ENCODE results near the gene KASH5.

Gene KASH5

DNA sequence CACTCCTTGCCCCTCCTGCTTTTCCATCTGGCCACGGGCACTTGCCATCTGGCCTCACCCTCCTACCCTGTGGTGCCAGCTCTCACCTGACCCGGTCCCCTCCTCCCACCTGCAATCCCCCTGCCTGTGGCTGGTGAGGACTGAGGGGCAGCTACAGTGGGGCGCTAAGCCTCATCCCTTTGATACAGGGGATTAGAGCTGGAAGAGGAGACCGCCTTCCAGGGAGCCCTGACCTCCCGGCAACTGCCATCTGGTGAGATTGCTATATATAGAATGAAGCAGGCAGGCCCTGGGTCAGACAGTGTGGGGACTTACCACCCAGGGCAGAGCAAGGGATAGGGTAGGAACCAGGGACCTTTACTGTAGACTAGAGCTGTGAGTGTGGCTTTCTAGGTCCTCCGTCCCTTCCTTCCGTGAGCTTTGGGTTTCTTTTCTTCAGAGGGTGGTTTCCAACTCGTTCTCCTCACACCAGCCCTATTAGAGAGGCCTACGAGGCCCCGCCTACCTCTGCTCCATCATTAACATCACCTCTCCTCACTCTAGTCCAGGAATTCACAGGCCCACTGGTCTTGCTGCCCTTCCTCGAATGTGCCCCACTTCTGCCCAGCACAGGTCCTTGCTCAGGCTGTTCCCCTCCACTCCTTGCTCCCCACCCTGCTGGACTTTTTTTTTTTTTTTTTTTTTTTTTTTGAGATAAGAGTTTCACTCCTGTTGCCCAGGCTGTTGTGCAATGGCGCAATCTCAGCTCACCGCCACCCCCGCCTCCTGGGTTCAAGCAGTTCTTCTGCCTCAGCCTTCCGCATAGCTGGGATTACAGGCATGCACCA, 7.7 kb downstream of the KASH5 start:
- no peak for DNase-seq (ENCODE audit: low read depth in 2 of 2)

DNA sequence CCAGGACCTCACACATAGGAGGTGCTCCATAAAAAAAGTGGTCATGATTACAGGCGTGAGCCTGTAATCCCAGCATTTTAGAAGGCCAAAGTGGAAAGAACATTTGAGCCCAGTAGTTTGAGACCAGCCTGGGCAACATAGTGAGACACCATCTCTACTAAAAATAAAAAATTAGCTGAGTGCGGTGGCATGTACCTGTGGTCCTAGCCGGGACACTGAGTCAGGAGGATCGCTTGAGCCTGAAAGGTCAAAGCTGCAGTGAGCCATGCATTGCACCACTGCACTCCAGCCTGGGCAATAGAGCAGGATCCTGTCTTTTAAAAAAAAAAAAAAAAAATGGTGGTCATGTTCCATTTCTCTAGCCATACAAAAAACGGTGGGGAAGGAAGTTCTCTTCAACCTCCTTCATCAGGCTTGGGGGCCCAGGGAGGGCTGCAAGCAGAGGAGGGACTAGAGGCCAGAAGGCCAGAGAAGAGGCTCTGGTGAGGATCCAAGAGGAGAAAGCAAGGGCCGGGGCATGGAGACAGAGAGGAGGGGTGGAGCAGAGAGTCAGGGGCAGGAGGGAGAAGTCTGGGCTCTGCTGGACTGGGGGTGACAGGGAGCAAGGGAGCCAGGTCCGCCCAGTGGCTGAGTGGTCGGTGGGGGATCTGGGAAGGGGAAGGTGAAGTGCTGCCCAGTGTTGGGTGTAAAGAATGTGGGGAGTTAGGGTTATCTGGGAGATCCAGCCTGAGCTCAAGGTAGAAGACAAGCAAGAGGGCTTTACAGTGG, 8.9 kb downstream of the KASH5 start:
- no peak for DNase-seq (ENCODE audit: low read depth in 2 of 2)

DNA sequence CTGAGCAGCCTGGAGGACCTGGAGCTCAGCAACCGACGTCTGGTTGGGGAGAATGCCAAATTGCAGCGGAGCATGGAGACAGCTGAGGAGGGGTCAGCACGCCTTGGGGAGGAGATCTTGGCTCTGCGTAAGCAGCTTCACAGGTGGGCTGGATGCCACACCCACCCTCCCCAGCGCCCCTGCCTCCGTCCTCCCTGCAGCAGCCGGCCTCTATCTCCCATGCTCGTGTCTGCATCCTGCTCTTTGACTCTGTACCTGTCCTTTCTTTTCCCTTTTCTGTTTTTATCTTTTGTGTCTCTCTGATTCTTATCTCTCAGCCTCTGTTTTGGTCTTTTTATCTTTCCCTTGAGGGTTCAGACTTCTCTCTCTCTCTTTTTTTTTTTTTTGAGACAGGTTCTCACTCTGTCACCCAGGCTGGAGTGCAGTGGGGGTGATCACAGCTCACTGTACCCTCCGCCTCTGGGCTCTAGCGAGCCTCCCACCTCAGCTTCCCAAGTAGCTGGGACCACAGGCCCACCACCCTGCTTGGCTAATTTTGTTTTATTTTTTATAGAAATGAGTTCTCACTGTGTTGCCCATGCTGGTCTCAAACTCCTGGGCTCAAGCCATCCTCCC, 10.1 kb downstream of the KASH5 start:
- DNase-seq (ENCODE audit: low read depth in 2 of 2), result no peak

DNA sequence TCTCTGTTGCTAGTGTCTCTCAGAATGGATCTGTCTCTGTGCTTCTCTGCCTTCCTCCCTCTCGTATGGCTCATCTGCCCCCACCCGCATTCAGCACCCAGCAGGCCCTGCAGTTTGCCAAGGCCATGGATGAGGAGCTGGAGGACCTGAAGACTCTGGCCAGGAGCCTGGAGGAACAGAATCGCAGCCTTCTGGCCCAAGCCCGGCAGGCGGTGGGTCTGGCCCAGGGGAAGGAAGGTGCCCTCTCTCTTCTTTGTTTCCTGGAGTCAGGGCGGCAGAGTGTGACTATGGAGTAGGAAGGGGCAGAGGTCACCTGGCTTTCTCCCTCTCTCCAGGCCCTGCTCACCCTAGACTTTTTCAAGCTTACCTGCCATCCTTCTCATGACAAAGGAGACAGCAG, 10.9 kb downstream of the KASH5 start:
- no peak for DNase-seq (ENCODE audit: low read depth in 2 of 2)

DNA sequence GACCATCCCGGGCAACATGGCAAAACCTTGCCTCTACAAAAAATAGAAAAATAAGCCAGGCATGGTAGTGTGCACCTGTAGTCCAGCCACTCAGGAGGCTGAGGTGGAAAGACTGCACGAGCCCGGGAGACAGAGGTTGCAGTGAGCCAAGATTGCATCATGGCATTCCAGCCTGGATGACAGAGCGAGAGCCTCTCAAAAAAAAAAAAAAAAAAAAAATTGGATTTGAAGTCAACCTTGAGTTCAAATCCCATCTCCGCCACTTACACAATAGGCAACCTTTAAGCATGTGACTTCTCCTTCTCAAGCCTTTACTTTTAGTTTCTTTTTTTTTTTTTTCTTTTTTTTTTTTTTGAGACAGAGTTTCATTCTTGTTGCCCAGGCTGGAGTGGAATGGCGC, 12.0 kb downstream of the KASH5 start:
- no peak for DNase-seq (ENCODE audit: low read depth in 2 of 2)

DNA sequence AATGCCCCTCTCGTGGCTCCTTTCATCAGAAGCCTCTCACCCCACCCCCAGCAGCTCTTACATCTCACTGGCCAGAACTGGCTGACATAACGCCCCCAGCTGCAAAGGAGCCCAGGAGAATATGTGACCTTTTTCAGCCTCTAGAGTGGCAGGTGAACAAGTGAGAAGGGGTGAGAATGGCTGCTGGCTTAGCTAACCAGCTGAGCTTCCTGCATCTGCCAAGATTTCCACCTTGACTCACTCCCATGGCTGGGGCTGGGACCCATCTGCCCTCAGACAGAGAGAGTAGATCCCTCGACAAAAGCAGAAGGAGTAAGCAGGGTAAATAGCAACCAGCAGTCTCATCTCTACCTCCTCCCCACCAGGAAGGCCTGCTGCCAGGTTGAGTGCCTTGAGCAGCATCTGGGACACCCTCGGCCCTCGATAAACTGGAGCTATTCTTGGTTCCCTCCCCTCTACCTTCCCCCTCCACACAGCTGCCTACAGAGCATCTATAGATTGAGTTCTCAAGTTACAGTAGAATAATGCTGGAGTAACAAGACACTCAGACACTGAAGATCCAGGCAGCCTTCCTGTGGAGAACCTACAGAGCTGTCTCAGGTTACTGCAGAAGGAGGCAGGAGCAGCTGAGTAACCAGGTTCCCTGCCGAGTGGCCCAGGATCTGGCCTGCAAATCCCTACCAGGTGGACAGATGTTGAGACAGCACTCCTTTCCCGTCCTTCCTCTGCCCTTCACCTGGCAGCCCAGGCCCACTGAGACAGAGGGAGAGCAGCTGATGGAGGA, 15.5 kb downstream of the KASH5 start:
- DNase-seq (ENCODE audit: low read depth in 2 of 2), result no peak

DNA sequence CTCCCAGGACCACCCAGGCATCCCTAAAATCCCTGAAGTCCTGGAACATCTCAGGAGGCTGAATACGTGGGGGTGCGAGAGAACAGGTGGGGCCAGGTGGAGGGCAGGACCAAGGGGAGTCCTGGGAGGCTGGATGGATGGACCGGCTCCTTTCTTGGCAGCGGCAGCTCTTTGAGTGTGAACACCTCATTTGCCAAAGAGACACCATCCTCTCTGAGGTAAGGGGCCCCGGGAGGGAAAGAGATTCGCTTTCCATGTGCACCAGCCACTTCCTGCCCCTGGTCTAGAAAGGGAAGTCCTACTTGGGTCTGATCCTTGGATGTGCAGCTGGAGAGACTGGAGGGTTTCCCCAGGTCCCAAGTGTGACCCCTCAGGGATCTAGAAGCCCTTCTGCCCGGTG, 19.0 kb downstream of the KASH5 start:
- DNase-seq (ENCODE audit: low read depth in 2 of 2), result no peak

DNA sequence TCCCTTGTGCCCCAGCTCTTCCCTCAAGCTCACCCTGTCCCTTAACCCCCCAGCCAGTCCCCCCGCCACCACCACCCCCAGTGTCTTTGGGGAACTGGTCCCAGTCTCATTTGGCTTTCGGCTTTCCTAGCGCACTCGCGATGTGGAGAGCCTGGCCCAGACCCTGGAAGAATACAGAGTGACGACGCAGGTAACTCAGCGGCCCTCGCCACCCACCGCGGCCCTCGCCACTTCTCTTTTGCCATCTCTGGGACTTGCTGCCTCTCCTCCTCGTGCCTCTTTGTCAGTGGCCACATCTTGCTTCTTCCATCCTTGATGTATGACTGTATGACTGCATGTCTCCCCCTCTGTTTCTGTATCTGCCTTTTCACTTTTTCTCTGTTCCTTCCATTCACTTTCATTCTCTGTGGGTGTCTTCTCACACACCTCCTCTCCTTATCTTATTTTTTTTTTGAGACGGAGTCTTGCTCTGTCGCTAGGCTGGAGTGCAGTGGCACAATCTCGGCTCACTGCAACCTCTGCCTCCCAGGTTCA, 19.5 kb downstream of the KASH5 start:
- no peak for DNase-seq (ENCODE audit: low read depth in 2 of 2)

DNA sequence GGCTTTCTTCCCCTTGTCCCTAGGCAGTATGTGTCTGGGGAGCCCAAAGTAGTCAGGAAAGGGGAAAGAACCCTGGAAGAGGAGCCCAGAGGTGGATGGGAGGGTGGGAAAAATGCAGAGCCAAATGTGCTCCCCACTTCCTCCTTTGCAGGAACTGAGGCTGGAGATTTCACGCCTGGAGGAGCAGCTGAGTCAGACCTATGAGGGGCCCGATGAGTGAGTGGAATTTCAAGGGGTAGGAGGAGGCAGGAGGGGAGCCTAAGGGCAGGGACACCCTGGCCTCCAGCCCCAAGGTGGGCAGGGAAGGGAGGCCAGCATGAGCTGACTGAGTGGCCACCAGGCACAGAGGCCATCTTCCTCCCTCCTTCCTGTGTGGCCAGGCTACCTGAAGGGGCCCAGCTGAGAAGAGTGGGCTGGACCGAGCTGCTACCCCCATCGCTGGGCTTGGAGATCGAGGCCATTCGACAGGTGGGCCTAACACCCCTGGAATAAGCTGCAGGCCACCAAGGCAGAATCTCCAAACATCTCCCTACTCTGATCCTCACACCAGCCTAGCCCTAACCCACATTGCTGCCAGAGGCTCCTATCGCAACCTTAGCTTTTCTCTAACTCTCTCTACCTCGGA, 20.9 kb downstream of the KASH5 start:
- DNase-seq (ENCODE audit: low read depth in 2 of 2), result no peak

DNA sequence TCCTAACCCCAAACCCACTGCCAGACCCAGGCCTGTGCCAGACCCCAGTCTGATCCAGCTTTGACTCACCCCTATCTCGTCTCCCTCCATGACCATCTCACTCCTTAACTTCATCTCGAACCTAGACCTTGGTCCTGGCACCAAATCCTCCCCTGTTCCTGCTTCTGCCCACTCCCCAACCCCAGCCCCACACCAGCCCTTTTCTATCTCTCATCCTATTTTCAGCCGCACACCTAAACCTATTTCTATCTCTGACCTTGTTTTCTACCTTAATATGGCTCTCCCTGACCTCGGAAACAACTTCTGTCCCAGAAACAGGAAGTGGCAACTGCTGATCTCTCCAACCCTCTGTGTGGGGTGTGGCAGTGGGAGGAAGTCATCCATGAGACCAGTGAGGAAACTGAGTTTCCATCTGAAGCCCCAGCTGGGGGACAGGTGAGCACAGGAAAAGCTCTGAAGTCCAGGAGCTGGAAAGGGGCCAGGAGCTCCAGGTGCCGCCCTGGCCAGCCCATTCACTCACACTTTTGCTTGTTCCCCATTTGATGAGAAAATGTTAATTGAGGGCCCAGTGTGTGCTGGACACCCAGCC, 21.5 kb downstream of the KASH5 start:
- DNase-seq (ENCODE audit: low read depth in 2 of 2), result no peak

DNA sequence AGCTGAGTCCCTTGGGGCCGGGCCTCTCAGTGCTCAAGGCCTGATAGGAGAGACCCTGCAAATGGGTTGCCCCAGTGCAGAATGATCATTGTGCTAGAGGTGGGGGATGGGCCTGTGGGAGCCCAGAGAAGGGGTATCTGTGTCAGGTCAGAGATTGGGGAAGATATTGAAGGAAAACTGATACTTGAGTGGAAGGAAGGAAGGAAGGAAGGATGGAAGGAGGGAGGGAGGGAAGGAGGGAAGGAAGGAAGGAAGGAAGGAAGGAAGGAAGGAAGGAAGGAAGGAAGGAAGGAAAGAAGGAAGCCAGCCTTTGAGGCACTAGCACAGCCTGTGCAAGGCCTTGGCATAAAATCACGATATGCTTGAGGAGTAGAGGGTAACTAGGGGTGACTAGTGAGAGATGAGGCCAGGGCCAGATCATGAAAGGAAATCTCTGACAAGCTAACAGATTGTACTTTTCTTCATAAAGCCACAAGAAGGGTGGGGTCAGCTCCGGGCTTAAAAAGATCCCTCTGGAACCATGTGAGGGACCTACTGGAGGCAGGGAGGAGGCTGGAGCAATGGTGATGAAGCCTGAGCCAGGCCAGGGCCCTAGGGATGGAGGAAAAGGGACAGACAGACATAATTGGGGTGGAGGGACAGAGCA, 23.8 kb downstream of the KASH5 start:
- DNase-seq (ENCODE audit: low read depth in 2 of 2), result no peak

DNA sequence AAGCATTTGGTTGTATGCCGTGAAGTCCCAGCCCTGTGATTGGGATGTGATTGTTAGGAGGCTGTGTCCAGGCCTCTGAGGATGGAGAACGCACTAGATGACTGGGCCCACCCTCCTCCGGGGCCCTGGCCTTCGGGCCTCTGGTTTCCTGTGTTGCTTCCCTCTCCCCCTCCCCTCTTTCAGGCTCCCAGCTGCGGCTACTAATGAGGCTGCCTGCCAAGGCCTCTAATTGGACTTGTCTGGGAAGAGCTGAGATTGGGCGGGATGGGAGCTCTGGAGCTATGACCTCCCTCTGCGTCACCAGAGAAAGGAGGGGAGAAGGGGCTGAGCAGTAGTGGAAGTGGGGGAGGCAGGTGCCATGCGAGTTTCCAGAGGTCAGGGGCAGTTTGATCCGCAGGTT, 25.3 kb downstream of the KASH5 start:
- no peak for DNase-seq (ENCODE audit: low read depth in 2 of 2)

DNA sequence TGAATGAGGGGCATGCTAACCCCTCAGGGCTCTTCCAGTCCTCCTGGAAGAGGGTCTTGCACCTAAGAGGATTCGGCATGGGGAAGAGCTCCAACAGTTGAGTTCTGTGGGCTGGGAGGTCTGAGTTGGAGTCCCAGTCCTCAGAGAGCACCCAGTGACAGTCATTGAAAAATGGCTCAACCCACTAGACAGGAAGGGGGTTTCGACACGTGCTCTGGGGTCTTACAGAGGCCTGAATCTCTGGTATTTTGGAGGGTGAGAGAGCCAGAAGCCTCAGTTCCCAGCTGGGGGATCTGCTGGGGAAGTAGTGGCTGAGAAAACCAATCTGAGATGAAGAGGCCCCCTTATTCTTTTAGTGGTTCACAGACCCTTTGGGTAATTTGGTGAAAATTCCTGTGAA, 26.2 kb downstream of the KASH5 start:
- no peak for DNase-seq (ENCODE audit: low read depth in 2 of 2)

DNA sequence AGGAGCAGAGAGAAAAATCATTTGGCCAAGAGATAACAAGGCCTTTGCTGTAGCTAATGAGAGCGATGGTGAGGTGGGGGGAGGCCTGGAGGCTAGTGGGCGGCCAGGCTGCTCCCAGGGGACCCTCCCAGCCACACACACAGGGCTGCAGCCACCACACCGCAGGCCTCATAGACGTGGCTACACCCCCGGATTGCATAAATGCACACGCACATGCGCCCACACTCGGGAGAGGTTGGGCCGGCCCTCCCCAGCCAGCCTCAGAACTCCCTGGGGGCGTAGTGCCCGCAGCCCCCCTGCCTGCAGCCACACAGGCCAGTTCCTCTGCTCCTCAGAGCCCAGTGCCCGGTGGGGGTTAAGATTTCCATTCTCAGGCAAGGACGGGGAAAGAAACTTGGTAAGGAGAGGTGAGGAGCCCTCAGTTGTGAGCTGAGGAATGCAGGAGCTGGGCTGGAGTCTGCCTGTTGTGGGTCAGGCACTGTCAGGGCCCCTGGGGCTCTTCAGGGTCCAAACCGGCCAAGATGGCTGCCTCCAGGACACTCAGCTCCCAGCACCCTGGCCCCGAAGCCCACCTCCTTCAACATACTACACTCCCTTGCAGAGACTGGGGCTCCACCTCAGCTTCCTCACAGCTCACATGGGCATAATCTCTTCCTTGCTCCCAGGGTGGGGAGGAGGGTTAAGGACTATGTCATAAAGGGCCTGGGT, 27.2 kb downstream of the KASH5 start:
- DNase-seq (ENCODE audit: low read depth in 2 of 2), result no peak

DNA sequence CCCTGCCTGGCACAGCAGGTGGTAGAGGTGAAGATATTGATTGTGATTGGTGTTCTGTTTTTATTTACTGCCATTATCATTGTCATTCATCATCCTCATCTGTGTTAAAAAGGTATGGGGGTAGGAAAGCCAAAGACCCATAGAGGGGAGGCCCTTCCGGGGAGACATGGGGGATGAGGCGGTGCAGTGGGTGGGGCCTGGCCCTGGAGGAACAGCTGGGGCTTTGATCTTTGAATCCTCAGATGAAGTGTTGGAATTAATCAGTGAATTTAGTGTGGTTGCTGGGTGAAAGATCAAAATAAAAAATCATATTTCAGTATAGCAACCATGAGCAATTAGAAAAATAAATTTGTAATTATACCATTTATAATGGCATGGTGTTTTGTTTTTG, 27.8 kb downstream of the KASH5 start:
- no peak for DNase-seq (ENCODE audit: low read depth in 2 of 2)

DNA sequence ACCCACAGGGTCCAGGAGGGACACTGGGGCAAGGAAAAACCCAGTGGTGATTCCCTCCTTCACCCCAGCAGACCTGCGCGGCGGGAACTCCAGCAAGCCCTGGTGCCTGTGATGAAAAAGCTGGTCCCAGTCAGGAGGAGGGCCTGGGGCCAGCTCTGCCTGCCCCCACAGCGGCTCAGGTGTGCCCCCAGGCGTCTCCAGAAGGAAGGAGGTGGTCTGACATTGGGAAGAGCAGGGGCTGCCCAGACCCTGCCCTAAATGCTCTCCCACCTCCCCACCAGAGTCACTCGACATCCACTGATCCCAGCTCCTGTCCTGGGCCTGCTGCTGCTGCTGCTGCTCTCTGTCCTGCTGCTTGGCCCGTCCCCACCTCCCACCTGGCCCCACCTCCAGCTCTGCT, 29.0 kb downstream of the KASH5 start:
- no peak for DNase-seq (ENCODE audit: low read depth in 2 of 2)

DNA sequence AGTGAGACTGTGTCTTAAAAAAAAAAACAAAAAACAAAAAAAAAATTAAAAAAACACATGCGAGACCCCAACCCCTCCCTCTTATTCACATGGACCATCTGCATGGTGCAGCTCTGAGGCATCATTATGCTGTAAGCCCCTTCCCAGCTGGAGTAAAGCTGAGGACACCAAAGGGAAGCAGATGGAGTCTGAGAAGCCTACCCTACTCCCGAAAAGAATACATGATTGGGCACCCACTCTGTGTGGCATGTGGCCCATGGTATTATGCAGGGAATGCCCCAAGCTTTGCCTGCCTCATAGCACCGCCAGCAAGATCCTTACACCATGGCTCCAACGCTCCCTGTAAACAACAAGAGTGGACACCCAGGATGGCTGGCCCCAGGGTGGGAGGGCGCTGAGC, 30.5 kb downstream of the KASH5 start:
- no peak for DNase-seq (ENCODE audit: low read depth in 2 of 2)

DNA sequence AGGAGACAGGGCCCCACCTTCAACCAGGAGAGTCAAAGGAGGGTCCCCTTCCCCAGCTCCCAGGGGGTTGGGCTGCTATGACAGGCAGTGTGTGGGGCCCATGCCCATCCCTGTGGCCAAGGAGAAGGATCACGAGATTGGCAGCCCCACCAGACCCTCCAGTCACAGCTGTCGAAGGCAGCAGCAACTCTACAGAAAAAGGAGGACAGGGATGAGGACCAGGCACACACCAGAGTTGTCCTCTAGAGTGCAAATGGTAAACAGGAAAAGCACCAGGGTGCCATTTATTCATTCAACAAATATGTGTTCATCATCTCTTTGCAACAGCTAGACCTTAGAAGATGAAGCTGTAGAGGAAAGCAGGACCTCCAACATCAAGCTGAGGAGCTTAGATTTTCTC, 31.1 kb downstream of the KASH5 start:
- DNase-seq (ENCODE audit: low read depth in 2 of 2), result no peak

DNA sequence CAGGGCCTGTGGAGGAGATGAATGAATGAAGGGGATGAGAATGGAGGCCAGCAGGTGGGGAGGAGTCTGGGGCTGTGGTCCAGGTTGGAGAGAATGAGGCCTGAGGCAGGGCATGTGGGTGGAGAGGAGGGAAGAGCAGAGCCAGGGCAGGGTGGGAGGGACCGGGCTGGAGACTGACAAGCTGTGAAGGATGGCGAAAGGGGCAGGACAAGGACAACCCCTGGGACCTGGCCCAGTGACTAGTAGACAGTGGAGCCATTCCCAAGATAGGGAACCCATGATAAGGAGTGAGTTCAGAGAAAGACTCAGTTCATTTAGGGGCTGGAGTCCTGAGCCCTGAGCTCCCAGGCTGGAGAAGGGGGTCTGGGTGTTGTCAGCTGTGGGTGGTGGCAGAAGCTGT, 32.2 kb downstream of the KASH5 start:
- DNase-seq (ENCODE audit: low read depth in 2 of 2), result no peak

All from stimulated activated CD8-positive, alpha-beta memory T cell treated with anti-CD3 and anti-CD28 coated beads, Interleukin-15, amount 100 ng/mL, for 4 hours (primary cell).